K562 (cell line): ENCODE results near the gene DAPK1. TPM values are rescaled to one million over a fixed set of nuclear protein-coding genes. Genes with fewer than 3 reads are reported as not detected.

Experiments used
- ATF2 ChIP-seq: sonication (generic); formaldehyde crosslinking; IDR thresholded peaks from 2 replicates; pipeline ENCODE4 v1.8.1; 2022; ENCODE audit warnings: missing genetic modification reagents
- BACH1 ChIP-seq: fragments of 200-800 bp; sonication (Bioruptor generic); IDR thresholded peaks from 2 replicates; pipeline ENCODE4 v1.6.1; 2016; ENCODE audit warnings: missing genetic modification characterization, missing compliant biosample characterization
- BRF2 ChIP-seq: IDR thresholded peaks from 3 replicates; pipeline ENCODE4 v1.6.1; 2011; ENCODE audit warnings: borderline replicate concordance, mild to moderate bottlenecking; ENCODE audit not compliant: insufficient read length, insufficient read depth
- CEBPB ChIP-seq: fragments of 450-650 bp; IDR thresholded peaks from 2 replicates; pipeline ENCODE4 v1.6.1; 2016; ENCODE audit warnings: missing genetic modification characterization, missing compliant biosample characterization
- CGGBP1 ChIP-seq: fragments of 250-450 bp; sonication (Bioruptor Pico); IDR thresholded peaks from 2 replicates; pipeline ENCODE4 v1.9.0; 2021; ENCODE audit warnings: mild to moderate bottlenecking
- EGR1 ChIP-seq: fragments of 450-650 bp; conservative IDR thresholded peaks from 2 replicates; pipeline ENCODE4 v1.6.1; 2017; ENCODE audit warnings: mild to moderate bottlenecking
- FOXJ2 ChIP-seq: fragments of 200-800 bp; sonication (Bioruptor generic); IDR thresholded peaks from 2 replicates; pipeline ENCODE4 v1.6.1; 2016; ENCODE audit warnings: missing genetic modification characterization, missing compliant biosample characterization
- FOXO4 ChIP-seq: fragments of 450-650 bp; formaldehyde crosslinking; IDR thresholded peaks from 2 replicates; pipeline ENCODE4 v1.4.0; 2020; ENCODE audit warnings: mild to moderate bottlenecking, moderate library complexity
- FUS ChIP-seq: fragments of 200-400 bp; formaldehyde crosslinking; optimal IDR thresholded peaks from 2 replicates; pipeline ENCODE3; 2017; ENCODE audit warnings: low read depth, low read length
- GTF2B ChIP-seq: IDR thresholded peaks from 2 replicates; pipeline ENCODE4 v1.6.1; 2011; ENCODE audit not compliant: insufficient read length; ENCODE audit errors: extremely low read depth
- LCOR ChIP-seq: sonication (generic); formaldehyde crosslinking; IDR thresholded peaks from 2 replicates; pipeline ENCODE4 v1.8.0; 2022; ENCODE audit warnings: mild to moderate bottlenecking, missing genetic modification reagents
- MCM5 ChIP-seq: fragments of 450-650 bp; IDR thresholded peaks from 2 replicates; pipeline ENCODE4 v1.6.1; 2016; ENCODE audit warnings: low read depth
- PTRF ChIP-seq: fragments of 450-650 bp; IDR thresholded peaks from 2 replicates; pipeline ENCODE4 v1.6.1; 2016; ENCODE audit warnings: mild to moderate bottlenecking, missing genetic modification characterization, missing compliant biosample characterization
- STAT5B ChIP-seq: fragments of 250-450 bp; sonication (Bioruptor Pico); IDR thresholded peaks from 2 replicates; pipeline ENCODE4 v1.8.0; 2021; ENCODE audit warnings: mild to moderate bottlenecking, inconsistent platforms
- TEAD4 ChIP-seq, 2 experiments: sonication (generic) in 1 of 2; formaldehyde crosslinking in 1 of 2; IDR thresholded peaks; 2 replicates each; pipeline versions ENCODE4 v1.6.1 to v1.8.0; 2012 to 2022; ENCODE audit warnings: borderline replicate concordance in 1 of 2, inconsistent platforms in 1 of 2, low read length in 1 of 2, mild to moderate bottlenecking in 1 of 2, missing genetic modification reagents in 1 of 2
- ZNF253 ChIP-seq: fragments of 250-450 bp; sonication (Bioruptor Pico); conservative IDR thresholded peaks from 2 replicates; pipeline ENCODE4 v1.6.1; 2021; ENCODE audit warnings: mild to moderate bottlenecking
- ZNF79 ChIP-seq: fragments of 250-450 bp; sonication (Bioruptor Pico); IDR thresholded peaks from 2 replicates; pipeline ENCODE4 v1.4.0; 2020; ENCODE audit warnings: low read depth, mild to moderate bottlenecking, moderate library complexity
- polyA plus RNA-seq, 8 experiments: library from polyadenylated mRNA; depleted of rRNA in 4 of 8; stranded (reverse) in 5 of 8; unstranded in 3 of 8; fragments of >200 nt; fragmentation: Nextera tagmentation in 2 of 8; fragmentation: Illumina TruSeq in 1 of 8; extraction: Ambion mirVana in 2 of 8; extraction: Trizol in 1 of 8; gene quantifications; 2 replicates each; pipeline versions ENCODE4 v1.2.1 to v1.2.3, GENCODE V29; 2011 to 2014; ENCODE audit warnings: inconsistent platforms in 1 of 8, missing spikeins in 1 of 8
- total RNA-seq, 7 experiments: library from RNA; depleted of rRNA in 6 of 7; stranded (reverse); fragments of >200 nt in 6 of 7; fragmentation: Illumina TruSeq in 2 of 7; extraction: Trizol in 2 of 7; gene quantifications; 2 replicates each; pipeline versions ENCODE4 v1.2.1 to v1.2.3, GENCODE V29; 2011 to 2021; ENCODE audit warnings: low replicate concordance in 1 of 7
- TF ChIP-seq, protein P1 (sequence below): fragments of 450-650 bp; IDR thresholded peaks from 2 replicates; pipeline ENCODE4 v1.6.1; 2017; ENCODE audit warnings: mild to moderate bottlenecking, moderate library complexity
- TF ChIP-seq, protein P2 (sequence below): fragments of 250-450 bp; sonication (Bioruptor Pico); IDR thresholded peaks from 2 replicates; pipeline ENCODE4 v1.5.0; 2022; ENCODE audit warnings: mild to moderate bottlenecking

DAPK1 gene
- total and polyA plus RNA-seq, 9 of the 15 experiments (the other 6 are each of a cell fraction or from before 2014, with no cell fraction given), result 1.7 to 26.4 (median 15.8) TPM

DNA sequence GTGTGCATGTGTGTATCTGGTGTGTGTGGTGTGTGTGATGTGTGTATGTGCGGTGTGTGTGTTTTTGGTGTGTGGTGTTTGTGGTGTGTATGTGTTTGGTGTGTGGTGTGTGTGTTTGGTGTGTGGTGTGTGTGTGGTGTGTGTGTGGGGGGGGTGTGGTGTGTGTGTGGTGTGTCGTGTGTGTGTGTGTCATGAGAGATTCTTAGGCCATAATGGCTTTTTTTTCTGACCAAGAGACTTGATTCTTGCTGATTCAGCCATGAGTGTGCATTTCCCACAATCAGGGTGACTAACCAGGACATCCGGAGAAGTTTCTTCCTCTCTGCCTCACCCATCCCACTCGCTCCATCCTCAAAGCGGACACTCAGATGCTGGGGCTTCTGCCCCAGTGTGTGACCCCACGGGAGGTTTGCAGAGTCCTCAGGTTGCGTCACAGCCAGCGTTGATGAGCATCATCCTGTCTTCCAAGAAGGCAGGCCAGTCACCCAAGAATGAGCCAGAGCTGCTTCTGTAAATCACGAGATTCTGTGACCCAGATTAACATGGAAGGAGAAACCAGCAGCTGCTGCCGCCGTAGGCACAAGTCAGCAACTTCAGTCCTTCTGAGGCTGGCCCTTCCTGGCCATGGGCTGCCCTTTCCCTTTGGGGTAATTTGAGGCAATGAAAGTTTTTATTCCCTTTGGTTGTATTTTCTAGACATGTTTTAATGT, 215.8 kb downstream of the DAPK1 start (continued):
- TF ChIP-seq, protein P1, sequence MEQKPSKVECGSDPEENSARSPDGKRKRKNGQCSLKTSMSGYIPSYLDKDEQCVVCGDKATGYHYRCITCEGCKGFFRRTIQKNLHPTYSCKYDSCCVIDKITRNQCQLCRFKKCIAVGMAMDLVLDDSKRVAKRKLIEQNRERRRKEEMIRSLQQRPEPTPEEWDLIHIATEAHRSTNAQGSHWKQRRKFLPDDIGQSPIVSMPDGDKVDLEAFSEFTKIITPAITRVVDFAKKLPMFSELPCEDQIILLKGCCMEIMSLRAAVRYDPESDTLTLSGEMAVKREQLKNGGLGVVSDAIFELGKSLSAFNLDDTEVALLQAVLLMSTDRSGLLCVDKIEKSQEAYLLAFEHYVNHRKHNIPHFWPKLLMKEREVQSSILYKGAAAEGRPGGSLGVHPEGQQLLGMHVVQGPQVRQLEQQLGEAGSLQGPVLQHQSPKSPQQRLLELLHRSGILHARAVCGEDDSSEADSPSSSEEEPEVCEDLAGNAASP, result no peak
- no peak for TF ChIP-seq ATF2
- no peak for TF ChIP-seq MCM5
- TF ChIP-seq BACH1 (tag), result peak; percentile 99
- peak; percentile 23 for TF ChIP-seq EGR1
- peak; percentile 94 for TF ChIP-seq CEBPB
- no peak for TF ChIP-seq PTRF (tag)
- 0 out of 2 replicates have a peak, but pooled peaks have one; percentile 24 for TF ChIP-seq LCOR (CRISPR knock-in tag)
- no peak for TF ChIP-seq FOXO4
- peak; percentile 26; the same call in 1 of the 2 replicates for TF ChIP-seq TEAD4 (IDR thresholded peaks at IDR 0.05; ENCODE audit: low read length)
- TF ChIP-seq TEAD4 (CRISPR knock-in tag; IDR thresholded peaks at IDR 0.05; ENCODE audit: borderline replicate concordance), result no peak
- TF ChIP-seq, protein P2, sequence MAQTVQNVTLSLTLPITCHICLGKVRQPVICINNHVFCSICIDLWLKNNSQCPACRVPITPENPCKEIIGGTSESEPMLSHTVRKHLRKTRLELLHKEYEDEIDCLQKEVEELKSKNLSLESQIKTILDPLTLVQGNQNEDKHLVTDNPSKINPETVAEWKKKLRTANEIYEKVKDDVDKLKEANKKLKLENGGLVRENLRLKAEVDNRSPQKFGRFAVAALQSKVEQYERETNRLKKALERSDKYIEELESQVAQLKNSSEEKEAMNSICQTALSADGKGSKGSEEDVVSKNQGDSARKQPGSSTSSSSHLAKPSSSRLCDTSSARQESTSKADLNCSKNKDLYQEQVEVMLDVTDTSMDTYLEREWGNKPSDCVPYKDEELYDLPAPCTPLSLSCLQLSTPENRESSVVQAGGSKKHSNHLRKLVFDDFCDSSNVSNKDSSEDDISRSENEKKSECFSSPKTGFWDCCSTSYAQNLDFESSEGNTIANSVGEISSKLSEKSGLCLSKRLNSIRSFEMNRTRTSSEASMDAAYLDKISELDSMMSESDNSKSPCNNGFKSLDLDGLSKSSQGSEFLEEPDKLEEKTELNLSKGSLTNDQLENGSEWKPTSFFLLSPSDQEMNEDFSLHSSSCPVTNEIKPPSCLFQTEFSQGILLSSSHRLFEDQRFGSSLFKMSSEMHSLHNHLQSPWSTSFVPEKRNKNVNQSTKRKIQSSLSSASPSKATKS (CRISPR knock-in tag), result no peak
- no peak for TF ChIP-seq FOXJ2 (tag)
- TF ChIP-seq STAT5B (CRISPR knock-in tag), result no peak
- no peak for TF ChIP-seq BRF2
- no peak for TF ChIP-seq CGGBP1 (CRISPR knock-in tag)
- no peak for TF ChIP-seq ZNF253
- no peak for TF ChIP-seq ZNF79 (CRISPR knock-in tag)
- TF ChIP-seq FUS, result no peak
- no peak for TF ChIP-seq GTF2B
